Endodermal cell (in vitro differentiated cells): ENCODE data around the gene SYNE1. TPM values are rescaled to one million over a fixed set of nuclear protein-coding genes. Genes with fewer than 3 reads are reported as not detected.

Experiments used
- DNase-seq: peaks from one replicate; pipeline ENCODE4 v3.0.0-alpha.2; 2017
- H3K27ac ChIP-seq: 2 replicates; pipeline ENCODE4 v1.5.1; 2013; ENCODE audit warnings: mild to moderate bottlenecking, low read depth, low read length, moderate library complexity
- H3K27me3 ChIP-seq: 2 replicates; pipeline ENCODE4 v1.6.1; 2013; ENCODE audit warnings: mild to moderate bottlenecking, low read length, moderate library complexity; ENCODE audit not compliant: insufficient read depth, control insufficient read depth, poor library complexity, severe bottlenecking
- H3K36me3 ChIP-seq: 2 replicates; pipeline ENCODE4 v1.7.0; 2013; ENCODE audit warnings: mild to moderate bottlenecking, low read length, moderate library complexity; ENCODE audit not compliant: control insufficient read depth, insufficient read depth
- H3K4me1 ChIP-seq: one replicate; pipeline ENCODE4 v1.7.0; 2013; ENCODE audit warnings: low read length; ENCODE audit not compliant: control insufficient read depth, insufficient read depth
- H3K4me3 ChIP-seq: 2 replicates; pipeline ENCODE4 v1.5.1; 2013; ENCODE audit warnings: mild to moderate bottlenecking, low read length, moderate library complexity
- H3K9ac ChIP-seq: 2 replicates; pipeline ENCODE4 v1.6.1; 2013; ENCODE audit warnings: mild to moderate bottlenecking, low read length, moderate library complexity; ENCODE audit not compliant: poor library complexity, severe bottlenecking; ENCODE audit errors: extremely low read depth
- H3K9me3 ChIP-seq: 2 replicates; pipeline ENCODE4 v1.6.1; 2013; ENCODE audit warnings: mild to moderate bottlenecking, low read length, moderate library complexity; ENCODE audit not compliant: control insufficient read depth
- H3K27ac Mint-ChIP-seq: 2 replicates; pipeline ENCODE4 v1.8.0; 2020; ENCODE audit warnings: mixed read lengths
- H3K27me3 Mint-ChIP-seq: 2 replicates; pipeline ENCODE4 v1.8.0; 2021; ENCODE audit warnings: mild to moderate bottlenecking, mixed read lengths; ENCODE audit not compliant: insufficient read depth
- H3K36me3 Mint-ChIP-seq: 2 replicates; pipeline ENCODE4 v1.8.0; 2020; ENCODE audit warnings: low read depth, mixed read lengths
- H3K4me1 Mint-ChIP-seq: 2 replicates; pipeline ENCODE4 v1.8.0; 2020; ENCODE audit warnings: mixed read lengths
- H3K4me3 Mint-ChIP-seq: 2 replicates; pipeline ENCODE4 v1.8.0; 2020; ENCODE audit warnings: mild to moderate bottlenecking, moderate library complexity, mixed read lengths
- H3K9me3 Mint-ChIP-seq: 2 replicates; pipeline ENCODE4 v1.8.0; 2020; ENCODE audit warnings: mild to moderate bottlenecking, mixed read lengths
- CTCF ChIP-seq: fragments of 200-600 bp; sonication (generic); conservative IDR thresholded peaks from 2 replicates; pipeline ENCODE4 v1.5.0; 2021; ENCODE audit warnings: antibody characterized with exemption, mild to moderate bottlenecking
- WGBS, 2 experiments: methylation state at CpG; one replicate each; pipeline versions ENCODE4 v1.1.5 to v1.1.7; 2013; ENCODE audit warnings: missing lambda C conversion rate in 2 of 2, mixed read lengths in 1 of 2; ENCODE audit not compliant: insufficient coverage in 1 of 2, insufficient read length in 1 of 2; 5-methylcytosine and 5-hydroxymethylcytosine counted together
- total RNA-seq, 2 donors: library from RNA; stranded (reverse); fragmentation: NEBNext Ultra II Directional in 1 of 2; extraction: Animal tissue kit (Norgen Biotek cat#: 25700) in 1 of 2; gene quantifications; 2 replicates in 1 of 2; 3 replicates in 1 of 2; pipeline ENCODE4 v1.2.1, GENCODE V29; 2021

SYNE1 gene
- total RNA-seq, 2 donors from 2014 or later, result 7.9 to 9.5 TPM

DNA sequence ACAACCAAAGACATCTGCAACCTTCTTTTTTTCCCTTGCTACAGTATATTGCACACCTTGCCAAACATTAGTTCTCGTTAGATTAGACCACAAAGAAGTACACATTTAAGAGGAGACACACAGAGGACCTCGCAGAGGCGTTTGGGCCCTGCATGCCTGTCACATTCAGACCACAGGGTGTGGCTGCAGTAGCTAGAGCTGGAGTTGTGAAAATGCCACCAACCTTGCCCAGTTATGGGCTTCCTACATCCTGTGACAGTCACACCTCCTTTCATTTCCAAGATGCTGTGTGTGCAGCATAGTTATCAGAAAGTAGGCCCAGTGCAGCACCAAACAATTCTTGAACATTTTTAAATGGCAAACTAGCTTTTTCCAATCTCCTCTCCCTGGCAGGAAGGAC lies 2.4 kb downstream of the SYNE1 start:
- Mint-ChIP-seq H3K4me3 (no peak overlapping the region), H3K9me3 (no peaks in the 10 kb centered on the region), H3K4me1 (peaks cover 13% of the 10 kb centered on the region), H3K36me3 (no peaks in the 10 kb centered on the region), H3K27me3 (peaks cover 59% of the 10 kb centered on the region), H3K27ac (no peak overlapping the region)
- no peak for TF ChIP-seq CTCF
- H3K4me3 ChIP-seq, result no peak overlapping the region
- no peak overlapping the region for H3K9ac ChIP-seq
- WGBS, 2 experiments, result 91 to 92% methylated on average over 2 to 3 of the region's 3 CpGs
- no peaks in the 10 kb centered on the region for H3K36me3 ChIP-seq
- no peaks in the 10 kb centered on the region for H3K9me3 ChIP-seq
- DNase-seq, result no peak
- H3K4me1 ChIP-seq, result no peaks in the 10 kb centered on the region
- H3K27me3 ChIP-seq, result peaks cover 46% of the 10 kb centered on the region
- H3K27ac ChIP-seq, result no peak overlapping the region

GRCh38 chr6:152632121-152632782 lies 4.9 kb downstream of the SYNE1 start:
- WGBS, 2 experiments, result 89 to 100% methylated on average over 1 to 2 of the region's 2 CpGs
- H3K9ac ChIP-seq, result no peak overlapping the region
- H3K4me3 Mint-ChIP-seq, result no peak overlapping the region
- H3K36me3 ChIP-seq, result no peaks in the 10 kb centered on the region
- no peak overlapping the region for H3K27ac ChIP-seq
- H3K4me3 ChIP-seq, result no peak overlapping the region
- H3K36me3 Mint-ChIP-seq, result no peaks in the 10 kb centered on the region
- no peaks in the 10 kb centered on the region for H3K9me3 ChIP-seq
- H3K27ac Mint-ChIP-seq, result no peak overlapping the region
- H3K27me3 Mint-ChIP-seq, result peaks cover 36% of the 10 kb centered on the region
- no peak for TF ChIP-seq CTCF
- no peaks in the 10 kb centered on the region for H3K9me3 Mint-ChIP-seq
- no peak for DNase-seq
- peaks cover 10% of the 10 kb centered on the region for H3K4me1 Mint-ChIP-seq
- H3K4me1 ChIP-seq, result no peaks in the 10 kb centered on the region
- H3K27me3 ChIP-seq, result peaks cover 25% of the 10 kb centered on the region

- Histone ChIP-seq H3K4me1 (no peaks in the 10 kb centered on the region), H3K36me3 (no peaks in the 10 kb centered on the region), H3K9ac (no peak overlapping the region), H3K9me3 (no peaks in the 10 kb centered on the region), H3K27ac (no peak overlapping the region), H3K27me3 (peaks cover 20% of the 10 kb centered on the region), H3K4me3 (no peak overlapping the region)
- no peak overlapping the region for H3K27ac Mint-ChIP-seq
- 95 to 98% methylated on average over 3 of the region's 3 CpGs for WGBS, 2 experiments
- no peak overlapping the region for H3K4me3 Mint-ChIP-seq
- TF ChIP-seq CTCF, result no peak
- no peaks in the 10 kb centered on the region for H3K36me3 Mint-ChIP-seq
- no peaks in the 10 kb centered on the region for H3K9me3 Mint-ChIP-seq
- no peak for DNase-seq
- H3K4me1 Mint-ChIP-seq, result peaks cover 7% of the 10 kb centered on the region
- H3K27me3 Mint-ChIP-seq, result peaks cover 31% of the 10 kb centered on the region
Observed at GRCh38 chr6:152631376-152631775, 5.8 kb downstream of the SYNE1 start.
